Fibroblast of pulmonary artery (primary cell): ENCODE results near the gene PPP1R15A.
A peak's percentile ranks its signal among the peaks of the same experiment; 100 is the strongest.

Experiments used
- DNase-seq: peaks from one replicate; pipeline ENCODE4 v3.0.0-alpha.2; 2010; ENCODE audit warnings: low read depth
- H3K4me3 ChIP-seq: replicated peaks from 2 replicates; pipeline ENCODE4 v1.5.1; 2011; ENCODE audit warnings: low read depth, mild to moderate bottlenecking, control low read depth, low read length, moderate library complexity
- CTCF ChIP-seq: IDR thresholded peaks from 2 replicates; pipeline ENCODE4 v1.5.1; 2011; ENCODE audit warnings: mild to moderate bottlenecking, control low read depth, low read length, inconsistent platforms; ENCODE audit errors: missing control alignments

Gene PPP1R15A

GRCh38 chr19:48920949-48921348 is 48.7 kb downstream of the PPP1R15A start:
- DNase-seq, result no peak
- TF ChIP-seq CTCF, result no peak
- no peak overlapping the region for H3K4me3 ChIP-seq

- DNase-seq, result no peak
- H3K4me3 ChIP-seq, result no peak overlapping the region
- TF ChIP-seq CTCF, result no peak
These were observed 49.7 kb downstream of the PPP1R15A start for GRCh38 chr19:48921721-48922500.

GRCh38 chr19:48922548-48923490 is 50.6 kb downstream of the PPP1R15A start:
- H3K4me3 ChIP-seq, result no peak overlapping the region
- no peak for TF ChIP-seq CTCF
- DNase-seq, result no peak

GRCh38 chr19:48925240-48925843 is 53.1 kb downstream of the PPP1R15A start:
- no peak for TF ChIP-seq CTCF
- peak; percentile 63 for DNase-seq

More at GRCh38 chr19:48925240-48925843, 53.1 kb downstream of the PPP1R15A start:
- H3K4me3 ChIP-seq, result no peak overlapping the region
